HG03097 (cell line): Measurements from ENCODE around the gene ZSCAN22.
A peak's percentile ranks its signal among the peaks of the same experiment; 100 is the strongest.
"Not testable (repeated sequence)": the region's sequence is repeated elsewhere in the genome, so short reads cannot be mapped to it uniquely, and the experiment has no call there.

Experiments used
- ATAC-seq: cut with Tn5 transposase; IDR thresholded peaks from one replicate; pipeline ENCODE4 v1.9.1; 2021; ENCODE audit not compliant: unreplicated experiment, low FRiP score

Gene ZSCAN22

DNA sequence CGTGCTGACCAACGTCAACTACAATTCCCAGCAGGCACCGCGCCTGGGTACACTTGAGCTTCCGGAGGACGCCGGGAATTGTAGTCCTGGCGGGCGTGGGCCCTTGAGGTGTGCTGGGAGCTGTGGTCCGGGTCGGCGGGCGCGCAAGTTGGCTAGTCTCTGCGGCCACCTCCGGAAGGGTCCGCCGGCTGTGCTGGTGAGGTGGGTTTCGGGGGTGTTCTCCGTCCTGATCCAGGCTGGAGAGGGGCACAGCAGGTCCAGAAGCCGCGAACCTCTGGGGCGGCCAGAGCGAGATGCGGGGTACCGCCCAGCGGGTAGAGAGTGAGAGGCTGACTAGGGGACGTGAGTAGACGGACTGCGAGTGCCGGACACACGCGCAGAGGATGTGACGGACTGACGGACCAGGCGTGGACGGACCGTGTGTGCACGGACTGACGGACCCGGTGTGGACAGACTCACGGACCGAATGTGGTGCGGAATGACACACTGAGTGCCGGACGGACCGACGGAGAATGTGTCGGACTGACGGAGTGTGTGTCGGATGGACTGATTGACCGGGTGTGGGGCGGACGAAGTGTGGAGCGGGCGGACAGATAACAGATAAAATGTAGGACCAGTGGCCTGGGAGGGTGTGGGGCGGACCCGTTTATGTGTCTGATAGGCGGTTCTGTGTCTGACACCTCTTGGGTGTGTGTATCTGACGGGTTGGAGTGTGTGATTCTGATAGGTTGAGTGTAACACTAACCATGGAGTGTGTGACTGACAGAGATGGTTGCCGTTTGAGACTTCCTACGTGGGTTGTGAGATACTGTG lies at the start of gene ZSCAN22:
ZSCAN22 (plus strand) TSS at position 81 of the 813 bp plus-strand sequence. CDS start 7,809 bp downstream, outside the sequence.
- peak; percentile 83 for ATAC-seq

DNA sequence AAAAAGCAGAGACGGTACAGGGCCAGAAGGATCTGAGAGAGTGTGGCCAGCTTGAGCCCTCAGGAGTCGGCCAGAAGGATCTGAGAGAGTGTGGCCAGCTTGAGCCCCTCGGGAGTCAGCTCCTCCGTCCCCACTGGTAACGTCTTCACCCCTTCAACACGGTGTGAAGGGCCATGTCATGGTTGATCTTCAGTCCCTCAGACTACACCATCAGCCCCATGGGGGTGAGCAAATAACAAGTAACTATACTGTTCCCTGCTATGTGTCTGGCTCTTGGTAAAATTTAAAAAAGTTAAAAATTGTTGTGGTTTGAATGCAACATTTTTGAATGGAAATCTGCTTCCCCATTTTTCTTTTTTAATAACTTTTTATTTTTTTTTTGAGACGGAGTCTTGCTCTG lies 49.6 kb upstream of the ZSCAN22 start:
- ATAC-seq, result no peak

DNA sequence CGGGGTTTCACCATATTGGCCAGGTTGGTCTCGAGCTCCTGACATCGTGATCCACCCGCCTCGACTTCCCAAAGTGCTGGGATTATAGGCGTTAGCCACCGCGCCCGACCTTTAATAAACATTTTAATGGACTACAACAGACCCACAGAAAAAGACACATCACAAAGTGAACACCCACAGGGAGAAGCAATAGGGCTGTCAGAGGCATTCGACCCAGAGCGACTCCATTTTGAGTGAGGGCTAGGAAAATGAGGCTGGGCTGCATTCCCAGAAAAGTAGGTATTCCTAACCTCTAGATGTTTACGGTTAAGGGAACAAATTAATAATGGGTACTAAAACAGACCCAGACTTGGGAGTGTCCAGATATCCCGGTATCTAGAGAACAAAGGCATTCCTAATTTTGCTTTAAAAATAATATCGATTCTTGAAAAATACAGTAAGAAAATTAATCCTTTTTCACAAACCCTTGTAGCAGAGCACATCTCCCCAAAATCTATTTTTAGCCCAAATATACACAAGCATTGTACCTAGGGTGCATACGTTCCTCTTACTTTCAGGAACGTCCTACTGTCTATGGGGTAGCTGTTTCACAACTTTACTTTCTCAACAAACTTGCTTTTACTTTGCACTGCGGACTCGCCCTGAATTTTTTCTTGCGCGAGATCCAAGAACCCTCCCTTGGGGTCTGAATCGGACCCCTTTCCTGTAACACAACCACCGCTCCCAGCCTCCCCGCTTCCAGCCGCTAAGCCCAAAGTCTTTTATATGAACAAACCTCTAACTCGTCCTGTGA lies 48.9 kb upstream of the ZSCAN22 start:
- no peak for ATAC-seq

DNA sequence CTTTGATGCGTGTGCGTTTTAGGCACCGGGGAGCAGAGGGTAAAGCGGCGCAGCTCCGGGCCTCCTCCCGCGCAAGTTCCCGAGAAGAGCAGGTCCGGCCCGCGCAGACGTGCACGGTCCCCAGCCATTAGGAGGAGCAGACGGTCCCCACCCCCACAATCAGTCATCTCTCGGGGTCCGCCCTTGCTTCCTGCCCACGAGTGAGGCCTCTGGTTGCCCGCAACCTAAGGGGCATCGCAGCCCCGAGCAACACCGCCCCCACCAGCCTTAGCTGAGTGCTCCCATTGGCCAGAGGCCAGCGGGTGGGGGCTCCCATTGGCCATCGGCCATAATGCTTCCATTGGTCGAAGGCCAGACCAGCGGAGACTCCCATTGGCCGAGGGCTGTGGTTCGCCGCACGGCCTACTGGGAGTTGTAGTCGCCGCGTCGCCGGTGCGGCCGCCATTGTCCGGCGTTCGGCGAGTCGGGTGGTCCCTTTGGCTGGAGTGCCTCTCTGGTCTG lies 48.2 kb upstream of the ZSCAN22 start, which contains the start of gene ZNF8:
ZNF8 (plus strand) TSS at position 415 of the 501 bp plus-strand sequence. CDS start 127 bp downstream, outside the sequence.
- peak; percentile 97 for ATAC-seq

DNA sequence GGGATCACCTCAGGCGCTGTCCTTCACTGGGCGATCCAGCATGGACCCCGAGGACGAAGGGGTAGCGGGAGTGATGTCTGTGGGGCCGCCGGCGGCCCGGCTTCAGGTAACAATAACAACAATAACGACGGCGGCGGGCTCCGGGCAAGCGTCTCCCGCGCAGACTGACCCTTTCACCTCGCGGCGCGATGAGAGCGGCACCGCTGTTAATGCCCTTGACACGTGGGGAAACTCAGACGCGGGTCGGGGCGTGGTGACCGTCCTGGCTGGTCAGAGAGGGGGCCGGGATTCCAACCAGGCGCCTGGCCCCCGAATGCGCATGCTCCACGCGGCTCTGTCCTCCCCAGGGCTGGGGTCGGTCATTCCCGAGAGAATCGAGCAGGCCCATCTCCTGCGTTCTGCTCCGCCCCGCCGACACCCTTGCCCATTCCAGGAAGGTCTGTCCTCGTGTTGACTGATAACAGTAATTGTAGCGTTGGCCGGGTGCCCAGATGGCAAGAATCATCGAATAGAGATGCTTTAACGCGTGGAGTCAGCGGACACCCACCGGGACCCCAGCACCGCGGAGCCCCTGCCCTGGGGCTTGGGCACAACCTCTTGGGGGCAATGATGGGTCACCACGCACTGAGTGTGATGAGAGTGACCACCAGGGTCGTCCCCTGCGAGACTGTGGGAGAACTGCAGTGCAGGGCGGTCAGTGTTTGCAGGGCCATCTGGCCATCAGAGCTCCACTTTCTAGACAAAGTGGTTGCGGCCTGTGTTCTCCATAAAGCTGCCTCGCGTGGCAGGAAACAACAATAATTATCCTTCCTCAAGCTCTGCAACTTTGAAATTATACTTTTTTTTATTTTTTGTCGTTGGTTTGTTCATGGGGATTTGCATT lies 47.5 kb upstream of the ZSCAN22 start:
- peak; percentile 25 for ATAC-seq

DNA sequence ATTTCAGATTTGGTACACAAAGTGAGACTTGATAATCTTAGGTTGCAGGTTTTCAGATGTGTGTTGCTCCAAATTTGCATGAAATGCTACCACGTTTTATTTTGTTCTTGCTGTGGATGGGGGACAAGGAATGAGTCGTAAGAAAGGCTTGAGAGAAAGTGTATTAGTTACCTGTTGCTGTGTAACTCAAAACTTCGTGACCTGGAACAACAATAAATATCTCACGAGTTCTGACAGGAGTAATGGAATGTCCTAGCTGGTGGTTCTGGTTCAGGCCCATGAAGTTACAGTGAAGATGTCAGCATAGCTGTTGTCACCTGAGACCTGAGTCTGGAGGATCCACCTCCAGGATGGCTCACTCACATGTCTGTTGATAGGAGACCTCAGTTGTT lies 46.9 kb upstream of the ZSCAN22 start:
- ATAC-seq, result no peak

DNA sequence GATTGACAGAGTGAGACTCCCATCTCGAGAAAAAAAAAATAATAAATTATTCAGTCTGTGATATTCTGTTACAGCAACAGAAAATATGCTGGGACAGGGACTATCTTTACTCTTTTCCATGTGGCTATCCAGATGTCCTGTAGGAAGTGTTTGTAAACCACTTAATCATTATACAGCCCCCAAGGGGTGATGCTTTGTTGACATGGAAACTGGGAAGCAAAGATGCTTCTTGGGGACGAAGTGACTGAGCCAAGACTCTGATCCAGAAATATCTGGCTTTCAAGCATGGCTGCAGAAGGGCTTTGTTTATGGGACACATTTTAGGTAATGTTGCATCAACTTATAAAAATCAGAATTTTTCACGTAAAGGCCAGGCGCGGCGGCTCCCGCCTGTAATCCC lies 42.6 kb upstream of the ZSCAN22 start:
- no peak for ATAC-seq

DNA sequence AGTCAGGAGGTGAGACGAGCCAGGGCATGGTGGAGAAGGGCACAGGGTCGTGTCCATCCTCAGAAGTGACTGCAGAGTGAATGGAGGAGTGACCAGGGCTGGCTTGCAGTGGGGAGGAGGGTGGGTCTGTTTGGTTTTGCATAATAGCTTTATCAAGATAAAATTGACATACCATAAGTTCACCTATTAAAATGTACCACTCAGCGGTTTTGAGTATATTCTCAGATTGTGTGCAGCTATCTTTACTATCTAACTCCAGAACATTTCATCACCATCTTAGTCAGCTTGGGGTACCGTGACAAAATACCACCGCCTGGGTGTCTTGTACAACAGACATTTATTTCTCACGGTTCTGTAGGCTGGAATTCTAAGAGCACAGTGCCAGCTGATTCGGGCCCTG lies 34.9 kb upstream of the ZSCAN22 start:
- no peak for ATAC-seq

DNA sequence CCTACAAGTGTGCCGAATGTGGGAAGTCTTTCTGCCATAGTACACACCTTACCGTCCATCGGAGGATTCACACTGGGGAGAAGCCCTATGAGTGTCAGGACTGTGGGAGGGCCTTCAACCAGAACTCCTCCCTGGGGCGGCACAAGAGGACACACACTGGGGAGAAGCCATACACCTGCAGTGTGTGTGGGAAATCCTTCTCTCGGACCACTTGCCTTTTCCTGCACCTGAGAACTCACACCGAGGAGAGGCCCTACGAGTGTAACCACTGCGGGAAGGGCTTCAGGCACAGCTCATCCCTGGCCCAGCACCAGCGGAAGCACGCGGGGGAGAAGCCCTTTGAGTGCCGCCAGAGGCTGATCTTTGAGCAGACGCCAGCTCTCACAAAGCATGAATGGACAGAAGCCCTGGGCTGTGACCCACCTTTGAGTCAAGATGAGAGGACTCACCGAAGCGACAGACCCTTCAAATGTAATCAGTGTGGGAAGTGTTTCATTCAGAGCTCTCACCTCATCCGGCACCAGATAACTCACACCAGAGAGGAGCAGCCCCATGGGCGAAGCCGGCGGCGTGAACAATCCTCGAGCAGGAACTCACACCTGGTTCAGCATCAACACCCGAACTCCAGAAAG lies 31.9 kb upstream of the ZSCAN22 start:
- no peak for ATAC-seq

DNA sequence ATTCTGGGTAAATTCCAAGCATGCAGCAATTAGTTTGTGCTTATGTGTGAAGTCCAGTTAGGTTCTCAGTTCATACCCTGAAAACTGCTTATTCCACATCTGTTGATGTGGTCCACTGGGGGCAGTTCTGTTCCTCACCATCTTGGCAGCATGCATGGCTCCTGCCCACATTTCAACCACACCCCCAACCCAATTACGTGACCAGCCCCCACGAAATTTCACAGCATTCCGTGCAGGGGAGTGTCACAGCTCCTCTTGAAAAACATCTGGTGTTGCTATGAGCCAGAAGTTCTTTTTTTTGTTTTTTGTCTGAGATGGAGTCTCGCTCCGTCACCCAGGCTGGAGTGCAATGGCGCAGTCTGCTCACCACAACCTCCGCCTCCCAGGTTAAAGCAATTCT lies 30.7 kb upstream of the ZSCAN22 start:
- no peak for ATAC-seq

DNA sequence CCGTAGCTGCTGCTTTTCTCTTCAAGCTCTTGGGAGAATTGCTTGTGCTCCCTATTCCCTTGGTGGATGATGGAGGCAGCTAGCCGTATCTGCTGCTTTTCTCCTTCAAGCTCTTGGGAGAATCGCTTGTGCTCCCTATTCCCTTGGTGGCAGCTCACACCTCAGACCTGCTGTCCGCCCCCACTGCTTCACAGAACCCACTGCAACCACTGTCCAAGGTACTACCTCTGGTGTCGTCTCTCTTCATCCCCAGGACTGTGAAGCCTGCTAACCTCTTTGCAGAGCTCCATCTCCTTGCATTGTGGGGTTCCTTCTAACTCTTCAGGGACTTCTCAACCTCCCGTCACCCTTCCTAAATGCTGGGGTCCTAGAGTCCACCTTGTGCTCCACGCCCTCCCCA lies 26.2 kb upstream of the ZSCAN22 start:
- ATAC-seq, result no peak

DNA sequence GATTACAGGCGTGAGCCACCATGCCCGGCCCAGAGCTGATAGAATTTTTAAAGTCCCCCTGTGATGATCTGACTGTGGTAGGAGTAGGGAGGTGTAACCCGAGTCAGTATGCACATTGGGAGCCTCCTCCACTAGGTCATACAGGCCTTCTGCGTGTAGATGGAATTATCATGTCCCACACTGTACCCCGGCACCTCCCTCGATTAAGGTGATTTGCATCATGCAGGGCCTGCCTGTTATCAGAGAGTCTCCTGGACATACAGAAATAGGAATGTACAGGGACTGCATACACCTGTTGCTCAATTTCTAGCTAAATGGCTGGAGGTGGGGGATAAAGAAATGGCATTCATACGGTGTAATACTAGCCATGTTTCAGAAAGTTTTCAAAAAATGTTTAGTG lies 22.5 kb upstream of the ZSCAN22 start:
- no peak for ATAC-seq

DNA sequence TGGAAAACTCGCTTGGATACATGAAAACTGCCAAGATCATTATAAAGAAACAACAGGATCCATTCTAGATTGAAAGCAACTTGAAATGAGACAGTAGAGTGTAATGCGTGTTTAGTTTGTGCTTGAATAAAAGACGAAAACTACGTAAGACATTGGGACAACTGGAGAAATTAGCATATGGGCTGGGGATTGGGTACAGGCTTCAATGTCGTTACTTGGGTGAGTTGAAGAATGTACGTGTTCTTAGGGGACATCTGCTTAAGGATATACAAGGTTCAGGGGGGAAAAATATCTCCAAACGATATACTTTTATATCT lies 22.1 kb upstream of the ZSCAN22 start:
- ATAC-seq, result peak; percentile 9

DNA sequence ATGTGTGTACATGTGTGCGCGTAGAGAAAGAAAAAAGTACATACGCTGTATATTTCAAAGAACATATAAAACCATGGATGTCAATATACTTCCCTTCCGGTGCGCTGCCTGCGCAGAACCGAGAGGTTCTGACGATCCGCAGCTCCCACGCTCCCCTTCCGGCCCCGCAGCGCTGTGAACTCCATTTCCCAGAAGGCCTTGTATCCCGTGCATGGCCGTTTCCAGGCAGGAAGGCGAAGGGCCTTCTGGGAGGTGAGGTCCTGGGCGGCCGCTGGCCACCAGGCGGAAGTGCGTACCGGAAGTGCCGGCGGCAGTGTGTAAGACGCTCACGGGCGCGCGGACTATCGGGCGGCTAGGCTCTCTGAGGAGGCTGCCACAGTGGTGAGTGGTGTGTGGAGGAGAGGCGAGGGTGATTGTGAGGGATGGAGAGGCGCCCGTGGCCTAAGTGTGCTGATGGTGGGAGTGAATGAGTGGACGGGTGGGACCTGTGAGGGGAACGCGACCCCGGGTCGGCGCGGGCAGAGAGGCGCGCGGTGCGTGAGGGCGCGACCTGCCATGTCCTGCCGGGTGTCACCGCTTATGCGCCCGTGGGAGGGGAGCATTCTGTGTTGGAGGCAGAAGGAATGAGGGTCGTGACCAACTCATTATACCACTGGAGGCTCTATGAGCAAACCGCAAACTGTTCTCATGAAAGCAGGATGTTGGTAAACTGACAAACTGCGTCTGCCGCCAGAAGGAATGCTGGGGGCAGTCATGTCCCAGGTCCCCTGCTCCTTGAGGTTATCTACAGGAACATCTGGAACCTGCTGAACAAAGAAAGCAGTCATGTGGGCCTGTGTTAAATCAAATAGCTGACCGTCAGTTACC lies 21.5 kb upstream of the ZSCAN22 start, which contains the start of gene ERVK3-1:
ERVK3-1 (plus strand) TSS at position 313 of the 867 bp plus-strand sequence. CDS start 6,792 bp downstream, outside the sequence.
- peak; percentile 96 for ATAC-seq

DNA sequence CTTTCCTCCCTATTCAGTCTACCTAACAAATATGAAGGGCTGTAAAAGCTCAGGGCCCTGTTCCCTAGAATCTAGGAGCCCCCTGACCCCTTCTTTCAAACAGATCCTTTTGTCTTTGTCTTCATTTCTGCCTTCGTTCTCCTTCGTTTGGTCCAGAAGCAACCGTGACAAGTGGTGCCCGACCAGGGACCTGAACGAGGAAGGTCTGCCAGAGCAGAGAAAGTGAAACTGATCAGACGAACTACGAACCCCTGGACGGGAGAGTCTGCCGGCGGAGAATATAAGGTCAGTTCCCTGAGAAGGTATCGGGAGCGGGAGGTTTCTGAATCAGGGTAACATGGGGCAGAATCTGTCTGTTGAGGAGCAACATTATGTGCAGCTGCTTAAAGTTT lies 20.9 kb upstream of the ZSCAN22 start:
- ATAC-seq, result no peak

DNA sequence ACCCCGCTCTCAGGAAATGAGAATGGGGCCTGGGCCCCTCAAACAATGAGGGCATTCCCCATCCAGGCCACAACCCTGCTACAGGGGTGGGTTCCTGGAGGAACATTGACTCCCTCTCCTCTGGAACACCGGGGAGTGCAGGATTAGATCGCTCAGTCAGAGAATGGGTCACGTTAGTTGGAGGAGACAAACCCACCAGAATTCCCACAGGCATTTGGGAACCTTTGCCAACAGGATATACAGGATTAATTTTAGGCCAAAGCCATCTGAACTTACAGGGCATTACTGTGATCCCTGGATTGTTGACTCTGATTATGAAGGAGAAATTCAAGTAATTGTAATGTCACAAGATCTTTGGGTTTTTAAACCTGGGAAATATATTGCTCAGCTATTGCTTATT lies 19.1 kb upstream of the ZSCAN22 start:
- ATAC-seq, result no peak

DNA sequence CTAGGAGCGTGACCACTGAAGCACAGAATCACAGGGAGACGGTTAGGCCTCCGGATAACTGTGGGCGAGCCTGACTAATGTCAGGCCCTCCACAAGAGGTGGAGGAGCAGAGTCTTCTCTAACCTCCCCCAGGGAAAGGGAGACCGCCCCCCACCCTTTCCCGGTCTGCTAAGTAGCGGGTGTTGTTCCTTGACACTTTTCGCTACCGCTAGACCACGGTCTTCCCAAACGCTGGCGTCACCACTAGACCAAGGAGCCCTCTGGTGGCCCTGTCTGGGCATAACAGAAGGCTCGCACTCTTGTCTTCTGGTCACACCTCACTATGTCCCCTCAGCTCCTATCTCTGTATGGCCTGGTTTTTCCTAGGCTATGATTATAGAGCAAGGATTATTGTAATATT lies 16.1 kb upstream of the ZSCAN22 start:
- ATAC-seq, result not testable (repeated sequence)

DNA sequence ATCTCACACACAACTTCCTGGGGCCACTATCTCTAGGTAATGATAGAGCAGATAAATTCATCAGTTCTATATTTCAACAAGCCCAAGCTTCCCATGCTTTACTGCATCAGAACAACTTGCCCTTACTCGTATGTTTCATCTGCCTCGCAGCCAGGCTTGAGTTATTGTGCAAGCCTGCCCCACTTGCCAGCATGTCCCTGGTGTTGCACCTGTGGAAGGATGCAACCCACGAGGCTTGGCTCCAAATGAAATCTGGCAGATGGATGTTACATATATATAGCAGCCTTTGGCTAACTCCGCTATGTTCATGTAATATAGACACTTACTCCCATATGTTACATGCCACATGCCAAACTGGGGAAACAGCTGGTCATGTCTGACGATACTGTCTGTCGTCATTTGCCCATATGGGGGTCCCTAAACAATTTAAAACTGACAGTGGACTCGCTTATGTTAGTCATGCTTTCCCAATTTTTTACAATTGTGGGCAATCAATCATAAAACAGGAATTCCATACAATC lies 15.4 kb upstream of the ZSCAN22 start:
- ATAC-seq, result no peak

DNA sequence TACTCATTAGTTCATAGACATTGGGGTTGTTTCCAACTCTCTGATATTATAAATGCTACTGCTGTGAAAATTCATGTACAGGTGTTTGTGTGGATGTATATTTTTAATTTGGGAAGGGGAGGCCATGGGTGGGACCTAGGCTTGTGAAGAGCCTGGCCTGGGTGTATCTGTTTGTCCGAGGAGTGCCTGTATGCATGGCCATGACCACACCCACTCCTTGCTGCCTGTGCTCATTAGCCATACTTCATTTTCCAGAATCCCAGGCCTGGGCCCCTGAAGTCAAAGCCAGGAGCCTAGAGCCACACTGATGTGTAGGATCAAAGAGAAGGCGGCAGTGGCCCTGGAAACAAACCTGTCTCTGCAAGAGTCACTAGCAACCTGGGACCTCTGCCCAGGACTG lies 11.2 kb upstream of the ZSCAN22 start:
- no peak for ATAC-seq
